ENCODE results near the gene HS1BP3.
A peak's percentile ranks its signal among the peaks of the same experiment; 100 is the strongest.

The HS1BP3 gene

DNA sequence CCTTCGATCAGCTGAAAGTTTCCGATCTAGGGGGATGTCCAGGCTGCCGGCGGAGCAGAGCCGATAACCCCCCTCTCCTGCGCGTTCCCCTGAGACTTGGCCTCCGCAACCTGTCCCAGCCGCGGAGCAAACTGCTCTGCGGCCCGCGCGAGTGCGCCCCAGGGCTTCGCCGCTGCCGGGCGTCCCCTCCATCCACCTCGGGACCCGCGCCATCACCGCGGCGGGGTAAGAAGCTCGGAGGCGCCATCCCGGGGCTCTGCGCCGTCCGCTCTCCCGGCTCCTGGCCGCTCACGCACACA is 15.1 kb upstream of the HS1BP3 start:
- H3K9ac ChIP-seq (ENCODE audit: low read depth, low read length), result no peak overlapping the region
- H3K27me3 ChIP-seq (ENCODE audit: insufficient read depth, low read length), result peaks cover 96% of the 10 kb centered on the region
- H3K9me3 ChIP-seq (ENCODE audit: insufficient read depth, low read depth, low read length), result no peaks in the 10 kb centered on the region
- no peaks in the 10 kb centered on the region for H3K36me3 ChIP-seq (ENCODE audit: insufficient read depth, low read depth, low read length)
- peaks cover 2% of the 10 kb centered on the region; the same call in 1 of the 2 replicates for H3K4me1 ChIP-seq (ENCODE audit: insufficient read depth, low read length)
- peak overlapping the region; percentile 64 for H3K4me3 ChIP-seq (ENCODE audit: low read length)
- H3K27ac ChIP-seq (ENCODE audit: low read length), result no peak overlapping the region

DNA sequence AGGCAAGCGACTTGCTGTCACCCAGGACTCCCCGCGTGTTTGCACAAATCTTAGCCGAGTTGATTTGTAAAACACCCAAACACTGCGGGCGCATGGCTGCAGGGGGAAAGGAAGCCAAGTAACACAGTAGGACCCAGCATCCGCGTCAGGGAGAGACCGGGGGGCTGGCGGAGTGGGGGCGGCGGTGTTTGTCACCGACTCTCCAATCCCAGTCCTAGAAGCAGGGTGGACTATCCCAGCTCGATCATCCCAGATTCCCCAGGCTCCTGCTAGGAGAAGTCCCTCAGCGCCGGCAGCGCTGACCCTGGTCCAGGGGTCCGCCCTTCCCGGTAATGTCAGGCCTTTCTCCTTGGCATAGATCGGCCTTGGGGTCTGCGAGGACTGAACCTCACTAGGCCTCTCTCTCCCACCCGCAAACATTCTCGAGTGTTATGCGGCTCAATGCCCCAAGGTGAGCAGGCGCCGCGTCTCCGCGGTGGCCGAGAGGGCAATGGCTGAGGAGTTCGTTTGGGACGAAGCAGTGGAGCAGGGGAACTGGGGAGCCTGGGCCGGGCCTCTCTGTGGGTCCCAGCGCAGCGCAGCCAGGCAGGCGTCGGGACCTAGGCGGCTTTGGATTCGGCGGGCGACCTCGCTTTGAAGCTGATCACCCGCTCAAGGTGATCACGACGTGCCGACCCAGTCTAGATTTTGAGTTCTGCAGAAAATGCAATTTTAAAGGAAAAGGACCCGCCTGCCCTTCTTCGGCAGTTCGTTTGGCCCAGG is 14.5 kb upstream of the HS1BP3 start:
- peak overlapping the region; percentile 64 for H3K4me3 ChIP-seq (ENCODE audit: low read length)

DNA sequence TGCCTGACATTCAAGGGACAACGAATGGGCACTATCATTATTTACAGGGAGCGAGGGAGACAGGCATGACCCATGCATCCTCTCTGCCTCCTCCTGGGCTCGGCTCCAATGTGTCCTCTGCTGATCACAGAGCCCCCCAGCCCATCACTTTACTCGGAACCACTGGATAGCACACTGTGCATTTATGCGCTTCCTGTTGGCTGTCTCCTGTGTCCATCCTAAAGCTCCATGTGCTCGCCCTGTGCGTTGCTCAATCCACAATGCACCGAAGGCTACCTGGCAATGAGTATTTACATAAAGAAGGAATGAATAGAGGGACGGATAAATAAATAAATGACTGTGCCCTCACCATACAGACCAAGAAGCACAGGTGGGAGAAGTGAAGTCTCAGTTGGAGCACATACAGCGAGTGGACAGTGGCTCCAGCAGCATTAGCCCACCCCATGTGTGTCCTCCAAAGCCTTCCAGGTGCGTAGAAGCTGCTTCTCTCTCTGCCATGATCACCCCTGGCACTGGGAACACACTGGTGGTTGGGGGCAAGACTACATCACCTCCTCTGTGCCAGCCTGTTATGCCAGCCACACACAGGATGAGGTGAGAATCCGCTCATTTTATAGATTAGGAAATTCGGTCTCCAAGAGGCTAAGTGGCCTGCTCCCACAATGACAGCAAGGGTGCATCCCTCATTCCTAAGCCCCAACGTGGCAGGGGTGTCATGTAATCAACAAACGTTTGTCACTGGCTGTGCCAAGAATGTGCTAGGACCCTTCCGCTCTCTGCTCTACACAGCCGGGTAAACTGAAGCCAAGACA is 13.7 kb upstream of the HS1BP3 start:
- Histone ChIP-seq H3K27ac (ENCODE audit: low read length) (no peak overlapping the region), H3K4me3 (ENCODE audit: low read length) (0 out of 2 replicates have a peak overlapping the region, but pooled peaks have one; percentile 64), H3K36me3 (ENCODE audit: insufficient read depth, low read depth, low read length) (no peaks in the 10 kb centered on the region), H3K27me3 (ENCODE audit: insufficient read depth, low read length) (peaks cover 95% of the 10 kb centered on the region), H3K9ac (ENCODE audit: low read depth, low read length) (no peak overlapping the region), H3K4me1 (ENCODE audit: insufficient read depth, low read length) (no peaks in the 10 kb centered on the region; the same call in 1 of the 2 replicates), H3K9me3 (ENCODE audit: insufficient read depth, low read depth, low read length) (no peaks in the 10 kb centered on the region)

More for the DNA sequence above, 14.5 kb upstream of the HS1BP3 start:
- Histone ChIP-seq H3K27ac (ENCODE audit: low read length) (no peak overlapping the region), H3K27me3 (ENCODE audit: insufficient read depth, low read length) (peaks cover 96% of the 10 kb centered on the region), H3K9ac (ENCODE audit: low read depth, low read length) (no peak overlapping the region), H3K36me3 (ENCODE audit: insufficient read depth, low read depth, low read length) (no peaks in the 10 kb centered on the region), H3K4me1 (ENCODE audit: insufficient read depth, low read length) (peaks cover 2% of the 10 kb centered on the region; the same call in 1 of the 2 replicates), H3K9me3 (ENCODE audit: insufficient read depth, low read depth, low read length) (no peaks in the 10 kb centered on the region)

DNA sequence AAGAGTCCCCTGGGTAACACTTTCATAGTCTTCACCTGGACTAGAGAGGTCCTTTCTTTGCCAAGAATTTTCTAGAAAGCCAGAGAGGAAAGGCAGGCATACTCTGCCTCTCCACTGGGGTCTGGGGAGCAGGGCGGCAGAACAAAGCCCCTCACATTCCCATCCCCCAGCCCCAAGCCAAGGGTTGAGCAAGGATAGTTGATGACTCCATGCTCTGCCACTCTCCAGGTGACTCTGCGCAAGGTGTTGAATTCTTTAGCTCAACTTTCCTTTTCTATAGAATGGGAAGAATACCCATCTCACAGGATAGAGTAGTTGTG is 13.1 kb upstream of the HS1BP3 start:
- no peak overlapping the region for H3K27ac ChIP-seq (ENCODE audit: low read length)
- no peaks in the 10 kb centered on the region for H3K36me3 ChIP-seq (ENCODE audit: insufficient read depth, low read depth, low read length)
- no peak overlapping the region for H3K9ac ChIP-seq (ENCODE audit: low read depth, low read length)
- H3K9me3 ChIP-seq (ENCODE audit: insufficient read depth, low read depth, low read length), result no peaks in the 10 kb centered on the region
- no peak overlapping the region for H3K4me3 ChIP-seq (ENCODE audit: low read length)
- H3K27me3 ChIP-seq (ENCODE audit: insufficient read depth, low read length), result peaks cover 93% of the 10 kb centered on the region
- no peaks in the 10 kb centered on the region; the same call in 1 of the 2 replicates for H3K4me1 ChIP-seq (ENCODE audit: insufficient read depth, low read length)

DNA sequence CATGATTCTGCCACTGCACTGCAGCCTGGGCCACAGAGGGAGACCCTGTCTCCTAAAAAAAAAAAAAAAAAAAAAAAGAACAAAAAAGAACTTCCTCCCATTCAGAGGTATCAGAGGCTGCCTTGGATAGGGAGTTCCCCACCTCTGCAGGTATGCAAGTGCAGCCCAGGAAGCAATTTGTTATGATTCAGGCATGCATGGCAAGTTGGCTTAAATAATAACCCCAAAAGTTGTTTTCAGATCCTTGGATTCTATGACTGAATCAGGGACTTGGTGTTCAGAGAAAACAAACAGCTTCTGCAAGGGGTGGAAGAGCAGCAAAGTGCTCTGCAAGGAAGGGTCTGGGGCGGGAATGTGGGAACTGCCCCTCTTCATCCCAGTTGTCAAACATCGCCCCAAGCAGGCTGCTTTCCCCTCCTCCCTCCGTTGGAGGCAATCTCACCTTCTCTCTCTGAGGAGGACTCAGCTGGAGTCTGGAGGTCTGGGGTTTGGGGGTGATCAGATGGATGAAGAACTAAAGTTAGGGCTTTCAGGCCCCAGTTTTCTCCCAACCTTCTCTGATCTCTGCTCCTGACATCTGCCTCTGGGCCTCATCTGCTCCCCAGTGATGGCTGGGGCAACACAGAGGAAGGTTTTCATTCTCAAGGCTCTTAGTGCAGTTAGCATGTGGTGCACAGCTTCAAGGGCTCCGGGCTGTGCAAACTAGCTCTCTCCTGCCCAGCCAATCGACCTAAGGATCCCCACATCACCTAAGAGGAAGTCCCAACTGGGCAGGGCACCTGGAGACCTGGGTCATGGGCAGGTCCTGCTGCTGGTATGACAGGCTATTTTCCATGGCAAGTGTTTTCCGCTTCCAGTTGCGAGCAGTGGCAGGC is 12.5 kb upstream of the HS1BP3 start:
- no peak overlapping the region for H3K4me3 ChIP-seq (ENCODE audit: low read length)
- H3K9me3 ChIP-seq (ENCODE audit: insufficient read depth, low read depth, low read length), result no peaks in the 10 kb centered on the region
- H3K4me1 ChIP-seq (ENCODE audit: insufficient read depth, low read length), result no peaks in the 10 kb centered on the region; the same call in 1 of the 2 replicates
- no peak overlapping the region for H3K27ac ChIP-seq (ENCODE audit: low read length)
- H3K27me3 ChIP-seq (ENCODE audit: insufficient read depth, low read length), result peaks cover 87% of the 10 kb centered on the region
- H3K9ac ChIP-seq (ENCODE audit: low read depth, low read length), result no peak overlapping the region
- no peaks in the 10 kb centered on the region for H3K36me3 ChIP-seq (ENCODE audit: insufficient read depth, low read depth, low read length)

DNA sequence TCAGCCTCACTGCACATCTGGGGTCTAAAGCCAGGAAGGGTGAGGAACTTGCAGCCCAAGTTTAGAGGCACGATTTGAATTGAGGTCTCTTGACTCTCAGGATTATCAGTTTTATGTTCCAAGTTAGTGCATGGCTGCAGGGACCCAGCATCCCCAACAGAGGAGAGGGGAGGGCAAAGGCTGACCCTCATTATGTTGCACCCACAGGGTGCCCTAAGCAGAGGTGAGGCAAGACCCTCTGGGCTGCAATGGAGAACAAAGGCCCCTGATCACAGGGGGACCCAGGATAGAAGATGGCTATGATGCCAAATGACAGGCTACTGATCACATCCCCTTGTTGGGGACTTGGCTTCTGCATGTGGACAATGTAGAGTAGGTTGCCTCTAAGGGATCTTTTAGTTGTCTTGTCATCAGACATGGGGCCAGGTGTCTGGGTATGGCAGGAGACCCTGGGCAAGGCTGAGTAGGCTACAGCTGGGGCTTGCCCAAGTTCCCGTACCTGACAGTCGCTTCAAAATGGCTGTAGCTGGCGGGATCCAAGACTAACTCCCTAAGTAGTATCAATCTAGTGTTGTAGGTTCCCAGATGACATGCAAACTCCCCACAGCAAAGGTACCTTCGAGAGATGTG is 11.5 kb upstream of the HS1BP3 start:
- H3K27me3 ChIP-seq (ENCODE audit: insufficient read depth, low read length), result peaks cover 77% of the 10 kb centered on the region

DNA sequence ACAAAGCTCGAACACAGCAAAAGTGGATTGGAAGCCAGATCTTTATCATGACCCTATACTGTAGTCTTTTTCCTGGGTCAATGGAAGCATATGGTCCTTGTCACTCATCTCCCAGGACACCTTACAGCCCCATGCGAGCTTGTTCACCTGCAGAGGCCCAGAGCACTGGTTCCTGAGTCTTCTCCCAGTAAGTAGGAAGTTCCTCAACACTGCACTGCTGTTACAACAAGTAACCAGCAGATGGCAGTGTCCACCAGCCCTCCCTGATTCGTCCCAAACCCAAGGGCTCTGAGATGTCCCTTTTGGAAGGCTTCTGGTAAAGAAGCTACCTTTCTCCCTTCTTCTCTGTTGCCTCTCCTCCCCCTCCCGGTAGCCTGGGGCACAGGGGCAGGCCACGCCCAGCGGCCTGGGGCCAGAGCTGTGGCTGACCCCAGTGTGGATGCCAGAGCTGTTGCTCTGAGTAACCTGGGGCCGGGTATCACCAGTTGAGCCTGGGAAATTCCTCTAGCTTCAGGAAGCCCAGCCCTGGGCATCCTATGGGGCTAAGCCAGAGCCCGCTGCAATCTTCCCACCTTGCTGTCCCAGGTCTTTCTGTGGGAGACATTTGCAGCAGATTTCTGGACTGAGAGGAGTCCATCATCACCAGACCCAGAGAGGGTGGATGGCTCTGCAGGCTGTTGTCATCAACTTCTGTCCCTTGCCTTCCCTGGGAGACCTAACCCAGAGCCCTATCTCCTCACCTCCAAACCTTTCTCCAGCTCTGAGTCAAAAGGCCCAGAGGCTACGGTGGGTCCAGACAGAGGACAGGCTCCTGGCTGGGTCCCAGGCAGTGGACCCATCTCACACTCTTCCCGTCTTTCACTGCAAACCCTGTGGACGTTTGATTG is 10.8 kb upstream of the HS1BP3 start:
- peaks cover 72% of the 10 kb centered on the region for H3K27me3 ChIP-seq (ENCODE audit: insufficient read depth, low read length)
- no peak overlapping the region for H3K4me3 ChIP-seq (ENCODE audit: low read length)
- no peaks in the 10 kb centered on the region for H3K36me3 ChIP-seq (ENCODE audit: insufficient read depth, low read depth, low read length)
- peaks cover under 1% of the 10 kb centered on the region; the same call in 1 of the 2 replicates for H3K4me1 ChIP-seq (ENCODE audit: insufficient read depth, low read length)
- no peaks in the 10 kb centered on the region for H3K9me3 ChIP-seq (ENCODE audit: insufficient read depth, low read depth, low read length)
- H3K27ac ChIP-seq (ENCODE audit: low read length), result no peak overlapping the region
- H3K9ac ChIP-seq (ENCODE audit: low read depth, low read length), result no peak overlapping the region

More for the DNA sequence above, 11.5 kb upstream of the HS1BP3 start:
- Histone ChIP-seq H3K9ac (ENCODE audit: low read depth, low read length) (no peak overlapping the region), H3K36me3 (ENCODE audit: insufficient read depth, low read depth, low read length) (no peaks in the 10 kb centered on the region), H3K4me1 (ENCODE audit: insufficient read depth, low read length) (no peaks in the 10 kb centered on the region; the same call in 1 of the 2 replicates), H3K27ac (ENCODE audit: low read length) (no peak overlapping the region), H3K9me3 (ENCODE audit: insufficient read depth, low read depth, low read length) (no peaks in the 10 kb centered on the region), H3K4me3 (ENCODE audit: low read length) (no peak overlapping the region)

DNA sequence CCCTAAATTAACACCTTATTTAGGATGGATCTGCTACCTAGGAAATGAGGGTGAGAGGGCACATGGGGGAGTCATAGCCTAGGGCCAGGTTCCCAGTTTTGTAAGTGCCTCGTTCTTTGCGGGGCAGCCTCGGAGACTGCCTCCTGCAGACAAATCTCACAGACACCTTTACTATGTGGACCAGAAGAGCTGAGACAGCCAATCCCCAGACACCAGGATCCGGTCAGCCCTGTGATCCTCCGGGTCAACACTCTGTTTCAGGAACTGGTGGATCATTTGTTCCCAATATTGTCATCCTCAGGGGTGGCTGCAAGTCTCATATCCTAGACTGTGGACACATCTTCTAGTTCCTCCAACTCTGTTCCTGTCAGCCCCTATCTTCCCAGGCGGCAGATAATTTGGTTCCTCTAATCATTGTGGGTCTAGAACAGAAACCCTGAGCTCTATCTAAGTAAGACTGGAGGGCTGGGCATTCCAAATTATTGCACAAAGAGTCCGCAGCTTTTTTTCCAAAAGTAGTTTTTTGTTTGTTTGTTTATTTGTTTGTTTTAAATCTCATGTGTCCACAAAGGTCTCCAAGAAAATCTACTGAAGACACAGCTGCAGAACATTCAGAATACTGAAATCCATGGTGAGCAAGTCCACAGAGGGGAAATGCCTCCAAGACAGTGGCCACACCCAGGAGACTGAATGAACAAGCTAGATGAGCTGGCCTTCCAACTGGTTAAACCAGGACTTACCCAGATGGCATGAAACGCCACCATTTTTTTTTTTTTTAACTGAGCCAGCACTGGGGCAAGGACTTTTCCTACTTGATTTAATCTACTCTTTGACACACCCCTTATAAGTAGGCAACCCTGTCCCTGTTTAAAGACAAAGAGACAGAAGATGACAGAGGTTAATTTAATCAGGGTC is 9.9 kb upstream of the HS1BP3 start:
- Histone ChIP-seq H3K27me3 (ENCODE audit: insufficient read depth, low read length) (peaks cover 63% of the 10 kb centered on the region), H3K9ac (ENCODE audit: low read depth, low read length) (no peak overlapping the region), H3K9me3 (ENCODE audit: insufficient read depth, low read depth, low read length) (no peaks in the 10 kb centered on the region), H3K4me1 (ENCODE audit: insufficient read depth, low read length) (0 out of 2 replicates have a peak, but pooled peaks cover 5% of the 10 kb centered on the region), H3K4me3 (ENCODE audit: low read length) (no peak overlapping the region), H3K36me3 (ENCODE audit: insufficient read depth, low read depth, low read length) (no peaks in the 10 kb centered on the region), H3K27ac (ENCODE audit: low read length) (no peak overlapping the region)

DNA sequence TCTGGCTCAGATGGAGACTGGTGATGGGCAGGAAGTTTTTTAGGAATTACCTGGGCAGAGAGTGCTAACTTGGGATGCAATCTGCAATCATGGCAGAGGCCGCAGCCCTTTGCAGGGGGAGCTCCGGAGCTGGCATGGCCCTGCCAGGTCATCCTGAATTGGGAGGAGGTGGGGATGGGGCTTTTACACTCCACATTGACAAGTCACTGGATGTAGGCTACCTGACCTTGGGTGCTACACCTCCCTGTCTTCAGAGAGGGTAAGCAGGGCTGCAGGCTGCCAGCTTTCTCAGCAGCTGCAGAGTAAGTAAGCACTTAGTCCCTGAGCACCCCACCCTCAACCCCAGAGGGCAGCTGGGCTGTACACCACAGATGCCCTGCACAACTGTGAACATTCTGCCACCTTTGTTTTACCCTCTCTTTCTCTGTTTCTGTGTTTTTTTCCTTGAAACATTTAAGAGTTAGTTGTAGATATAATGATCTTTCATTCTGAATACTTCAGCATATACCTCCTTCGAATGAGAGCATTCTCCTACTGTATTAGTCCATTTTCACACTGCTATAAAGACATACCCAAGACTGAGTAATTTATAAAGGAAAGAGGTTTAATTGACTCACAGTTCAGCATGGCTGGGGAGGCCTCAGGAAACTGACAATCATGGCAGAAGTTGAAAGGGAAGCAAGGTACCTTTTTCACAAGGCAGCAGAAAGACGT is 6.8 kb upstream of the HS1BP3 start:
- peaks cover 33% of the 10 kb centered on the region for H3K27me3 ChIP-seq (ENCODE audit: insufficient read depth, low read length)
- no peaks in the 10 kb centered on the region for H3K36me3 ChIP-seq (ENCODE audit: insufficient read depth, low read depth, low read length)
- no peaks in the 10 kb centered on the region for H3K9me3 ChIP-seq (ENCODE audit: insufficient read depth, low read depth, low read length)
- no peak overlapping the region for H3K27ac ChIP-seq (ENCODE audit: low read length)
- no peak overlapping the region for H3K9ac ChIP-seq (ENCODE audit: low read depth, low read length)
- H3K4me1 ChIP-seq (ENCODE audit: insufficient read depth, low read length), result 0 out of 2 replicates have a peak, but pooled peaks cover 5% of the 10 kb centered on the region
- H3K4me3 ChIP-seq (ENCODE audit: low read length), result no peak overlapping the region
